ENCODE data around the gene CEBPZOS. TPM values are rescaled to one million over a fixed set of nuclear protein-coding genes. Genes with fewer than 3 reads are reported as not detected.
A peak's percentile ranks its signal among the peaks of the same experiment; 100 is the strongest.

CEBPZOS gene
- 10 to 100 TPM; 23.4 to 24.6 TPM for total RNA-seq
- polyA plus RNA-seq (2013, experiment 1 of 2), result 35.6 TPM
- 30.4 TPM for polyA plus RNA-seq (2013, experiment 2 of 2)
- 16.3 to 49.6 (median 29.5) reads per million in 172 experiments for total RNA-seq

DNA sequence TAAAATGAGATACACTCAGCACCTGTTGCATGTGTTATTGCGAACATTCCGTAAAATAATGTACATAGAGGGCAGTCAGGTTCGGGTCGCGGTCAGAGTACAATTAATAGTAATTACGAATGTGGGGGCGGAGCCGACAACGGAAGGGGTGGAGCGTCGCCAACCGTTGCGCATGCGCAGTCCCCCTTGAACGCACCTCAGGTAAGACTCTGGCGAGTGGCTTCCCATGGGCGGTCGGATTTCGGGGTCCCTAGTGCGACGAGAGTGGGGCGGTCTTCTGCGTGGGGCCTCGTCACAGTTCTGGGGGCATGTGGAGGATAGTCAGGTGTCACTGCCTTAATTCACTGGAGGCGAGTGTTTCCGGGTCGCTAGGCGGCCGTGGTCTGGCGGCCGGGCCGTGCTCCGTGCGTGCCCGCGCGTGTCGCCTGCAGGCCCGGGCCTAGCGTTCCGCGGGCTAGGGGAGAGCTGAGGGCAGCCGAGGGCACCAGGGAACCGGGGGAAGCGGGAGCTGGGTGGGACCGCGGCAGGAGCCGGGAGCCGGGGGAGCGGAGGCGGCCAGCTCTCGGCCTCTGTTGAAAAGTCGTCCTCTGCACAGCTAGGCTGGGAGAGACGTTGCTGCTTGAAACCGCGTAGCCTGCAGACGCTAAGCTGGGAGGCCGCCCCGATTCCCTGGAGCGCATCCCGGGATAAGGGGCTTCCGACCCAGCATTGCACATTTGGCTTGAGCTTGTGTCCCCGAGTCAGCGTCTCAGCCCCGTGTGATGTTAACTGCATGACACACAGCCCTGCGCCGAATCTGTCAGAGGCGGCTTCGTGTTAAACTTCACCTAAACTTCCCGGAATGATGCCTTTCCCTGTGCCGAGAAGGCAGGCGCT lies at the start of gene CEBPZOS:
Gene CEBPZOS, plus strand, starts transcription at position 177 of the 876 bp plus-strand sequence. CDS start 3,209 bp downstream, outside the sequence.
- no peak for TF ChIP-seq CTCF (IDR thresholded peaks at IDR 0.05)
- Mint-ChIP-seq H3K36me3 (ENCODE audit: low read depth) (peaks cover 23% of the 10 kb centered on the region), H3K4me1 (ENCODE audit: low read depth) (peaks cover 35% of the 10 kb centered on the region), H3K4me3 (peak within 1 kb of the TSS; percentile 99), H3K9me3 (no peaks in the 10 kb centered on the region), H3K27me3 (no peaks in the 10 kb centered on the region), H3K27ac (peak within 1 kb of the TSS; percentile 95)
- Histone ChIP-seq H3K4me3 (ENCODE audit: low read length) (peak within 1 kb of the TSS; percentile 87), H3K27me3 (ENCODE audit: control insufficient read depth in 1 of 2, insufficient read depth in 2 of 2, low read length in 2 of 2) (no peaks in the 10 kb centered on the region), H3K27ac (ENCODE audit: low read depth in 1 of 2, low read length in 2 of 2) (peak within 1 kb of the TSS; percentile 70 to 82), H3K36me3 (ENCODE audit: insufficient read depth, low read length) (peaks cover 16% of the 10 kb centered on the region), H3K4me1 (ENCODE audit: insufficient read depth, low read length) (peaks cover 34% of the 10 kb centered on the region), H3K9me3 (ENCODE audit: control insufficient read depth in 1 of 2, insufficient read depth in 1 of 2, low read length in 2 of 2) (no peaks in the 10 kb centered on the region)
- intact Hi-C loops (cut with DNase I, micrococcal nuclease), result loop anchor here (2.0 to 10.0 kb wide), 5 partner anchors 34 to 602 kb away; partner anchors contain the start of genes CEBPZ (in 2 of the 2), NDUFAF7 (in 2 of the 2), EIF2AK2 (in 1 of the 2) and FEZ2 (in 1 of the 2)
- DNase-seq (peak; percentile 81 to 94 (median 90)), ATAC-seq (ENCODE audit: poor library complexity) (peak; percentile 87)
- POLR2A ChIA-PET, result interaction anchor here (0.8 to 3.1 kb wide), 7 partner anchors 15 to 476 kb away, joined by 3 to 14 read pairs (median 5); partner anchors contain the start of genes CEBPZ, EIF2AK2, GPATCH11 and HEATR5B
- CTCF ChIA-PET, result no interaction called here

- no peak for TF ChIP-seq CTCF (IDR thresholded peaks at IDR 0.05)
- peak overlapping the region; percentile 81 for H3K27ac Mint-ChIP-seq
- H3K9me3 Mint-ChIP-seq, result no peaks in the 10 kb centered on the region
- no peaks in the 10 kb centered on the region for H3K27me3 Mint-ChIP-seq
- no peaks in the 10 kb centered on the region for H3K27me3 ChIP-seq (ENCODE audit: control insufficient read depth in 1 of 2, insufficient read depth in 2 of 2, low read length in 2 of 2)
- POLR2A ChIA-PET, result no interaction called here
- no peaks in the 10 kb centered on the region for H3K9me3 ChIP-seq (ENCODE audit: control insufficient read depth in 1 of 2, insufficient read depth in 1 of 2, low read length in 2 of 2)
- ATAC-seq (ENCODE audit: poor library complexity), result no peak
- H3K4me3 ChIP-seq (ENCODE audit: low read length), result no peak overlapping the region
- H3K4me3 Mint-ChIP-seq, result no peak overlapping the region
- intact Hi-C loops (cut with DNase I, micrococcal nuclease), result no loop called here
- CTCF ChIA-PET, result no interaction called here
- H3K4me1 Mint-ChIP-seq (ENCODE audit: low read depth), result peaks cover 44% of the 10 kb centered on the region
- H3K4me1 ChIP-seq (ENCODE audit: insufficient read depth, low read length), result no peaks in the 10 kb centered on the region
- DNase-seq, result no peak
- H3K27ac ChIP-seq (ENCODE audit: low read depth in 1 of 2, low read length in 2 of 2), result no peak overlapping the region
- peaks cover 66% of the 10 kb centered on the region for H3K36me3 Mint-ChIP-seq (ENCODE audit: low read depth)
- peaks cover 40% of the 10 kb centered on the region for H3K36me3 ChIP-seq (ENCODE audit: insufficient read depth, low read length)
Observed at GRCh38 chr2:37148325-37148724, 48.0 kb upstream of the CEBPZOS start.

- H3K27ac Mint-ChIP-seq, result peak overlapping the region; percentile 81
- H3K27ac ChIP-seq (ENCODE audit: low read depth in 1 of 2, low read length in 2 of 2), result no peak overlapping the region
- no peak for TF ChIP-seq CTCF (IDR thresholded peaks at IDR 0.05)
Observed at GRCh38 chr2:37149626-37150322, 46.5 kb upstream of the CEBPZOS start.

More at GRCh38 chr2:37149626-37150322, 46.5 kb upstream of the CEBPZOS start:
- ChIA-PET CTCF (no interaction called here), POLR2A (no interaction called here)
- peaks cover 52% of the 10 kb centered on the region for H3K4me1 Mint-ChIP-seq (ENCODE audit: low read depth)
- peak in 3 of 14 experiments; percentile 38 to 58 (median 54) for DNase-seq
- H3K27me3 Mint-ChIP-seq, result no peaks in the 10 kb centered on the region
- H3K9me3 Mint-ChIP-seq, result no peaks in the 10 kb centered on the region
- Histone ChIP-seq H3K4me3 (ENCODE audit: low read length) (peak overlapping the region; percentile 3), H3K27me3 (ENCODE audit: control insufficient read depth in 1 of 2, insufficient read depth in 2 of 2, low read length in 2 of 2) (no peaks in the 10 kb centered on the region), H3K9me3 (ENCODE audit: control insufficient read depth in 1 of 2, insufficient read depth in 1 of 2, low read length in 2 of 2) (no peaks in the 10 kb centered on the region), H3K36me3 (ENCODE audit: insufficient read depth, low read length) (peaks cover 31% of the 10 kb centered on the region), H3K4me1 (ENCODE audit: insufficient read depth, low read length) (peaks cover 1% of the 10 kb centered on the region)
- peak overlapping the region; percentile 57 for H3K4me3 Mint-ChIP-seq
- intact Hi-C loops (cut with DNase I, micrococcal nuclease), result loop anchor here in 1 of 2 experiments (5.0 to 10.0 kb wide), 2 partner anchors 62 to 525 kb away; partner anchors contain the start of gene CDC42EP3
- ATAC-seq (ENCODE audit: poor library complexity), result peak; percentile 88
- peaks cover 64% of the 10 kb centered on the region for H3K36me3 Mint-ChIP-seq (ENCODE audit: low read depth)

Data from CD4-positive, alpha-beta T cell (primary cell).